GM12874 (cell line): ENCODE data around the gene AAK1.

ENCODE experiments used
- CTCF ChIP-seq: IDR thresholded peaks from 2 replicates; pipeline ENCODE4 v1.5.1; 2011; ENCODE audit warnings: low read depth, mild to moderate bottlenecking, control low read depth, low read length, moderate library complexity; ENCODE audit not compliant: insufficient read depth

AAK1 gene

GRCh38 chr2:69588403-69588802 lies 55.1 kb downstream of the AAK1 start:
- TF ChIP-seq CTCF: no peak

- no peak for TF ChIP-seq CTCF
Measured at GRCh38 chr2:69585855-69586555, 57.5 kb downstream of the AAK1 start.

DNA sequence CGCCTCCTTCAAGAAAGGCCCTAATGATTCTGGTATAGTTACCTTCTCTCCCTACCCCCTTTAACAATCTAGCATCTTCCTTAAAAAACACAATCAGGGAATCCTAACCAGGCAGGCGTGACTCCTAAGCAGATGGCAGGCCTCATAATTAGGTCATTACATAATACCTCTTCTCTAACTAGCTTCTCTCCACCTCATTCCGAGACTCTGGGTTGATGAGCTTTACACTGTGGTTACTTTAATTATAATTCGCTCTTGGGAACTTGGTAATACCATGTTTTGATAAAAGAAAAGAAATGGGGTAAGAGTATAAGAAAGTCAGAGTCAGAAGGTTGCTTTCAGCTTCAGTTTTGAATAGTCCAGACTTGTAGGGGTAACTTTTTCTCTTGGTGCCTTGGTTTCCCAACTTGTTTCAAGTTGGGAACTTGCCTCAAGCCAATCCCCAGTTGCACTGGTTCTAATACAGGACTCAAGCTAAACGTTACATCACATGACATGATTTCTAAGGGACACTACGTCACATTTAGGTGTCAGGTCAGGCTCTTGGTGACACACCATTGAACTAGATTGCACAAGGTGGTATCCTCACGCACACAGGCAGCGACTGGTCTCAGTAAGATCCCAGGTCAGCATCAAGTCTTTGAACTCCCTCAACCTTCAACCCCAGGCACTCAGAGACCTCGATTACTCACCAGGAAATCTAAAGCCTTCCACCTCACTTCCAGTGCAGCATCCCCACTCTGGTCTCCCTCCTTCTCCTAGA lies 59.2 kb downstream of the AAK1 start:
- no peak for TF ChIP-seq CTCF

DNA sequence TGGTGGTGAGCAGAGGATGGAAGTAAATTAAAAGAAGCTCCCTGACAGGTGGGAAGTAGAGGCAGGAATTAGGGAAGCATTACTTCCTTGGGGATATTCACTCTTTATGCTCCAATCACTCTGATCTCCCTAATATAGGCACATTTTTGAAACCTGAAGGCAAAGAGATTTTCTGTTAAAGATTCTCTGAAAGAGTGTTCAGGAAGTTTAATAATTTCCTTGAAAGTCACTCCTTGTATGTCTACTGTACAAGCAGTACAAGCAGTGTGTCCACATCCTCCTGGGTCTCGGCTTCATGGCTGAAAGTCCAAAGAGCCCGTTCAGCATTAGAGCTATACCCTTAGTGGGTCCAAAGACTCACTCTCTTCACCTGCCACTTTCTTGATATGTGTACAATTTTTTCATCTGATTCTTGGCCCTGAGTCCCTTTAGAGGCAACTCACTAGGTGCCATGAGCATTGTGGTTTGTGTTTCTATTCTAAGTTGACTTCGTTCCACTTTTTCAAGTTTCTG lies 60.2 kb downstream of the AAK1 start:
- TF ChIP-seq CTCF: no peak

DNA sequence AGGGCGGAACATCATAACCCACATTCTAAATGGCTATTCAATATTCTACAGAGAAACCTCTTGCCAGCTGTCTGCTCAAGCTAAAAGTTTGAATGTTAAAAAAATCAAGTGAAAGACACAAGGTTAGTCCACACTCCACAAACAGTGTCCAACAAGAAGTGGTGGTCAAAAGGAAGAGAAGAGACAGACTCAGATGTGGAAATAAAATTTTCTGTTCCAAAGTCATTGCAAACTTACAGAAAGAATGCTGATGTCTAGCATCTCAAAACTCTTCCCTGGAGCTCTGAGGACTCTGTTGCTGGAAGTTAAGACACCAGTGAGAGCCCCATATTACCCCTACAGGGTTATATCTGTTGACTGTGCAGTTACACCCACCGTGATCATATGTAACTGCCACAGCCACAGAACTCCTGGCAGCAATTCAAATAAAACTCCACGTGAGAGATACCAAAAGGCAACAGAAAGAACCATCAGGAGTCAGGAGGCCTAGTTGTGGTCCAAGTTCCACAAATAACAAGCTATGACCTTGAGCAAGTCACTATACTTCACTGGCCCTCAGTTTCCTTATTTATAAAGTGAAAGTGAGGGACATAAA lies 60.9 kb downstream of the AAK1 start:
- TF ChIP-seq CTCF: no peak

GRCh38 chr2:69581774-69582581 lies 61.6 kb downstream of the AAK1 start:
- no peak for TF ChIP-seq CTCF
